SH-SY5Y (cell line): ENCODE results near the gene ITPRIPL1.

ENCODE experiments used
- GATA2 ChIP-seq: IDR thresholded peaks from 2 replicates; pipeline ENCODE4 v1.6.1; 2011; ENCODE audit warnings: mild to moderate bottlenecking, low read depth, low read length
- GATA3 ChIP-seq: IDR thresholded peaks from 2 replicates; pipeline ENCODE4 v1.6.1; 2011; ENCODE audit warnings: low read depth, mild to moderate bottlenecking, low read length, moderate library complexity

DNA sequence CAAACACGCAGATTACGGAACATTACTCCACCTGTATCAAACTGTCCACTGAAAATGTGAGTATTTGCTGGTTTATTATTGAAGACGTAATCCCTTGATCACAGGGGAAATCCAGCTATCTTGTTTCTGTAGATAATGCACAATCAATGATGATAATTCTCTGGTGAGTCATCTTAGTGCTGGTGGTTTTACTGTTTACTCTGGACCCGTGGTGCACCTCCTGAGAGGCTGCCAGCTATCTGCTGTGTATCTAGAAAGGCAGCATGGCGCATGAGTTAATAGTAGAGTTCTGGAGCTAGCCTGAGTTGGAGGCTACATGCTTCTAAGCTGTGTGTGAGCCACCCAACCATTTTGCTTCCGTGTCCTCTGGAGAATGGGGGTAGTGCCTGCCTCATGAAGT lies 17.0 kb downstream of the ITPRIPL1 start:
- TF ChIP-seq GATA3: no peak
- no peak for TF ChIP-seq GATA2
